OCI-LY1 (cell line): ENCODE results near the gene SCAPER.

ENCODE experiments used
- H2AFZ ChIP-seq: fragments of 200-600 bp; sonication (generic), shearing (Covaris generic); 2 replicates; pipeline ENCODE4 v1.6.0; 2014; ENCODE audit warnings: antibody characterized with exemption, mild to moderate bottlenecking, low read length
- H3F3A ChIP-seq: fragments of 200-600 bp; sonication (generic), shearing (Covaris generic); 2 replicates; pipeline ENCODE4 v1.6.0; 2014; ENCODE audit warnings: mild to moderate bottlenecking, antibody characterized with exemption, low read length, moderate library complexity; ENCODE audit not compliant: insufficient read depth
- H3K27ac ChIP-seq: fragments of 200-600 bp; sonication (generic); 2 replicates; pipeline ENCODE4 v1.5.1; 2014; ENCODE audit warnings: low read length, mixed run types, mild to moderate bottlenecking, low read depth; ENCODE audit not compliant: poor library complexity, severe bottlenecking
- H3K27me3 ChIP-seq: fragments of 200-600 bp; sonication (generic); 2 replicates; pipeline ENCODE4 v1.6.0; 2014; ENCODE audit warnings: antibody characterized with exemption, mild to moderate bottlenecking, low read length, moderate library complexity; ENCODE audit not compliant: insufficient read depth
- H3K36me3 ChIP-seq: fragments of 200-600 bp; sonication (generic); 2 replicates; pipeline ENCODE4 v1.6.1; 2014; ENCODE audit warnings: mild to moderate bottlenecking, antibody characterized with exemption, low read length, moderate library complexity, mixed read lengths; ENCODE audit not compliant: insufficient read depth
- H3K4me1 ChIP-seq: fragments of 200-600 bp; sonication (generic); 2 replicates; pipeline ENCODE4 v1.5.1; 2014; ENCODE audit warnings: mild to moderate bottlenecking, low read length, moderate library complexity; ENCODE audit not compliant: insufficient read depth, severe bottlenecking
- H3K4me2 ChIP-seq: fragments of 200-600 bp; sonication (generic), shearing (Covaris generic); 2 replicates; pipeline ENCODE4 v1.6.1; 2014; ENCODE audit warnings: low read length
- H3K4me3 ChIP-seq: fragments of 200-600 bp; sonication (generic); 2 replicates; pipeline ENCODE4 v1.5.1; 2014; ENCODE audit warnings: low read length, low read depth, mild to moderate bottlenecking, mixed read lengths; ENCODE audit not compliant: poor library complexity, severe bottlenecking
- H3K79me2 ChIP-seq: fragments of 200-600 bp; shearing (Covaris generic); 2 replicates; pipeline ENCODE4 v1.6.1; 2016; ENCODE audit warnings: mixed run types, low read length, mixed read lengths; ENCODE audit not compliant: insufficient read depth
- H3K9ac ChIP-seq: fragments of 200-600 bp; sonication (generic), shearing (Covaris generic); 2 replicates; pipeline ENCODE4 v1.6.1; 2014; ENCODE audit warnings: mild to moderate bottlenecking, low read length, mixed read lengths
- H3K9me2 ChIP-seq: fragments of 200-600 bp; sonication (generic), shearing (Covaris generic); 2 replicates; pipeline ENCODE4 v1.6.1; 2014; ENCODE audit warnings: low read depth, mild to moderate bottlenecking, low read length, mixed read lengths
- H3K9me3 ChIP-seq: fragments of 200-600 bp; shearing (Covaris generic); 2 replicates; pipeline ENCODE4 v1.6.1; 2014; ENCODE audit warnings: low read length, mixed read lengths
- H4K20me1 ChIP-seq: fragments of 200-600 bp; sonication (generic), shearing (Covaris generic); 2 replicates; pipeline ENCODE4 v1.6.0; 2016; ENCODE audit warnings: mild to moderate bottlenecking, low read length; ENCODE audit not compliant: insufficient read depth
- CTCF ChIP-seq: fragments of 200-600 bp; sonication (generic), shearing (Covaris generic); IDR thresholded peaks from 2 replicates; pipeline ENCODE4 v1.5.1; 2017; ENCODE audit warnings: mild to moderate bottlenecking, antibody characterized with exemption, low read length, moderate library complexity, mixed read lengths
- EZH2 ChIP-seq: fragments of 200-600 bp; sonication (generic), shearing (Covaris generic); IDR thresholded peaks from 2 replicates; pipeline ENCODE4 v1.8.0; 2017; ENCODE audit warnings: borderline replicate concordance, mixed run types, mild to moderate bottlenecking, antibody characterized with exemption, low read length, moderate library complexity, mixed read lengths

SCAPER gene

GRCh38 chr15:76354823-76355440 is 550.2 kb downstream of the SCAPER start:
- TF ChIP-seq EZH2 (no peak), CTCF (no peak)
- no peaks in the 10 kb centered on the region for H3K9me3 ChIP-seq
- no peaks in the 10 kb centered on the region for H3K79me2 ChIP-seq

DNA sequence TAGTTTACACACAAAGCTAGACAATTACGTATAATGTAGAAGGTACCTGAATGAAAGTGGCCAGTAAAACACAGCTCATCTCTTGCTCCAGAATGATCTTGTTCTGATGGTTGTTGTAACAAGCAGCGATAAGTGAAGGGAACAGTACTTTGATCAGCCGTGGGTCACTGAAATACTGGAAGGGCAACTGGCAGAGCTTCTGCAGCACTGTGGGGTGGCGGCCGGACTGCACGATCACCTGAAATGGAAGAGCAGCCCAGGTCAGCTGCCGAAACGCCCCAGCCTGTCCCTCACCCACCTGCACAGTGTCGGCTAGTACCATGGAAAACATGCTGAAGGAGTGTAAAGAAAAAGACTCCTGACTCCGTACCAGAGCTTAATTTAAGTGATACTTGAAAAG is 551.2 kb downstream of the SCAPER start:
- H3K9me2 ChIP-seq, result no peaks in the 10 kb centered on the region
- H3K27ac ChIP-seq, result no peak overlapping the region
- H3K4me1 ChIP-seq, result no peaks in the 10 kb centered on the region
- TF ChIP-seq EZH2 (no peak), CTCF (no peak)
- H3F3A ChIP-seq, result no peaks in the 10 kb centered on the region
- H3K4me2 ChIP-seq, result no peak overlapping the region
- no peaks in the 10 kb centered on the region for H3K79me2 ChIP-seq
- H3K27me3 ChIP-seq, result no peaks in the 10 kb centered on the region
- no peak overlapping the region for H2AFZ ChIP-seq
- H4K20me1 ChIP-seq, result no peaks in the 10 kb centered on the region
- H3K4me3 ChIP-seq, result no peak overlapping the region
- H3K9me3 ChIP-seq, result no peaks in the 10 kb centered on the region
- H3K9ac ChIP-seq, result no peak overlapping the region
- H3K36me3 ChIP-seq, result no peaks in the 10 kb centered on the region

More at GRCh38 chr15:76354823-76355440, 550.2 kb downstream of the SCAPER start:
- H3K4me3 ChIP-seq, result no peak overlapping the region
- H3K36me3 ChIP-seq, result no peaks in the 10 kb centered on the region
- no peak overlapping the region for H2AFZ ChIP-seq
- no peaks in the 10 kb centered on the region for H3F3A ChIP-seq
- no peaks in the 10 kb centered on the region for H4K20me1 ChIP-seq
- H3K27me3 ChIP-seq, result no peaks in the 10 kb centered on the region
- no peak overlapping the region for H3K4me2 ChIP-seq
- no peaks in the 10 kb centered on the region for H3K4me1 ChIP-seq
- H3K9me2 ChIP-seq, result no peaks in the 10 kb centered on the region
- no peak overlapping the region for H3K9ac ChIP-seq
- H3K27ac ChIP-seq, result no peak overlapping the region

- Histone ChIP-seq H3K4me1 (no peaks in the 10 kb centered on the region), H3K27ac (no peak overlapping the region), H3K9me2 (no peaks in the 10 kb centered on the region), H3K27me3 (no peaks in the 10 kb centered on the region), H3K79me2 (no peaks in the 10 kb centered on the region), H3K9ac (no peak overlapping the region), H3F3A (no peaks in the 10 kb centered on the region), H3K36me3 (no peaks in the 10 kb centered on the region), H4K20me1 (no peaks in the 10 kb centered on the region), H2AFZ (no peak overlapping the region), H3K9me3 (no peaks in the 10 kb centered on the region), H3K4me2 (no peak overlapping the region), H3K4me3 (no peak overlapping the region)
- TF ChIP-seq EZH2 (no peak), CTCF (no peak)
Measured at GRCh38 chr15:76353023-76353577, 552.0 kb downstream of the SCAPER start.
